Peyer's patch (tissue), 4 donors: ENCODE results near the gene TXNDC17.
"Not testable (repeated sequence)": the region's sequence is repeated elsewhere in the genome, so short reads cannot be mapped to it uniquely, and the experiment has no call there.

Source experiments
- CTCF ChIP-seq, 6 experiments: fragments of 450-650 bp in 4 of 6; fragments of 200-600 bp in 2 of 6; sonication (generic) in 1 of 6; IDR thresholded peaks; one replicate each; pipeline ENCODE4 v1.5.1; 2017 to 2019; ENCODE audit warnings: antibody characterized with exemption in 6 of 6, mild to moderate bottlenecking in 3 of 6, moderate library complexity in 1 of 6
- POLR2A ChIP-seq, 2 donors: fragments of 450-650 bp; IDR thresholded peaks; one replicate each; pipeline ENCODE4 v1.5.1; 2017; ENCODE audit warnings: antibody characterized with exemption in 2 of 2, mild to moderate bottlenecking in 2 of 2, moderate library complexity in 2 of 2

- not testable (repeated sequence) for TF ChIP-seq CTCF, POLR2A (IDR thresholded peaks at IDR 0.05)
Measured at GRCh38 chr17:6656797-6657632, 16.2 kb downstream of the TXNDC17 start.
